Fibroblast of the aortic adventitia (primary cell): ENCODE measurements around the gene SLC22A25. TPM values are rescaled to one million over a fixed set of nuclear protein-coding genes. Genes with fewer than 3 reads are reported as not detected.
A peak's percentile ranks its signal among the peaks of the same experiment; 100 is the strongest.

Source experiments
- DNase-seq: peaks from one replicate; pipeline ENCODE4 v3.0.0-alpha.2; 2010; ENCODE audit warnings: low read depth
- H3K4me3 ChIP-seq: 2 replicates; pipeline ENCODE4 v1.5.1; 2011; ENCODE audit warnings: low read depth, mild to moderate bottlenecking, control low read depth, low read length, moderate library complexity
- total RNA-seq: library from RNA; depleted of rRNA; stranded (reverse); fragments of >200 nt; gene quantifications from 2 replicates; pipeline ENCODE4 v1.2.3, GENCODE V29; 2012; ENCODE audit warnings: low replicate concordance
- TF ChIP-seq, protein P1 (sequence below): IDR thresholded peaks from 2 replicates; pipeline ENCODE4 v1.5.1; 2011; ENCODE audit warnings: mild to moderate bottlenecking, low read length, control low read depth, inconsistent platforms; ENCODE audit not compliant: insufficient read depth

SLC22A25 gene
- total RNA-seq, 1 donor: not detected

DNA sequence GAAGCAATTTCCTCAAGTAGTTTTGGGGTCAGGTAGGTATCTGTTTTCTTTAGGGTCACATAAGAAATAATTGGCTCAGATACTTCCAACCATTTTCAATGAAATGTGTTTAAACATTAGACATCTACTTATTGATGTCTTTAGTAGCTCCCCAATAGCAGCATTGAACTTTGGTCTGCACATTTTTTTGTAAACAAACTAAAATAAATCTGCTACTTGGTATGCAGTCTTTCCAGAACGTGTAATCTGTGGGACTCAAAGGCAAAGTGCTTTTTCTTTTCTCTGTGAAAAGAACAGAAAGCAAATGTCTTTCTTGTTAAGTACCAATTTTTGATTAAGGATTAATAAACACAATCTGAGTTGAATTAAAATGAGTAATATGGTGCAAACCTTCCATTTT lies 13.6 kb downstream of the SLC22A25 start:
- H3K4me3 ChIP-seq: no peak overlapping the region
- no peak for DNase-seq
- TF ChIP-seq, protein P1, sequence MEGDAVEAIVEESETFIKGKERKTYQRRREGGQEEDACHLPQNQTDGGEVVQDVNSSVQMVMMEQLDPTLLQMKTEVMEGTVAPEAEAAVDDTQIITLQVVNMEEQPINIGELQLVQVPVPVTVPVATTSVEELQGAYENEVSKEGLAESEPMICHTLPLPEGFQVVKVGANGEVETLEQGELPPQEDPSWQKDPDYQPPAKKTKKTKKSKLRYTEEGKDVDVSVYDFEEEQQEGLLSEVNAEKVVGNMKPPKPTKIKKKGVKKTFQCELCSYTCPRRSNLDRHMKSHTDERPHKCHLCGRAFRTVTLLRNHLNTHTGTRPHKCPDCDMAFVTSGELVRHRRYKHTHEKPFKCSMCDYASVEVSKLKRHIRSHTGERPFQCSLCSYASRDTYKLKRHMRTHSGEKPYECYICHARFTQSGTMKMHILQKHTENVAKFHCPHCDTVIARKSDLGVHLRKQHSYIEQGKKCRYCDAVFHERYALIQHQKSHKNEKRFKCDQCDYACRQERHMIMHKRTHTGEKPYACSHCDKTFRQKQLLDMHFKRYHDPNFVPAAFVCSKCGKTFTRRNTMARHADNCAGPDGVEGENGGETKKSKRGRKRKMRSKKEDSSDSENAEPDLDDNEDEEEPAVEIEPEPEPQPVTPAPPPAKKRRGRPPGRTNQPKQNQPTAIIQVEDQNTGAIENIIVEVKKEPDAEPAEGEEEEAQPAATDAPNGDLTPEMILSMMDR: no peak

GRCh38 chr11:63227521-63228107 lies 15.8 kb downstream of the SLC22A25 start:
- DNase-seq: no peak
- H3K4me3 ChIP-seq: no peak overlapping the region
- TF ChIP-seq, protein P1: no peak

- no peak overlapping the region for H3K4me3 ChIP-seq
Measured at GRCh38 chr11:63226488-63227114, 16.8 kb downstream of the SLC22A25 start.

DNA sequence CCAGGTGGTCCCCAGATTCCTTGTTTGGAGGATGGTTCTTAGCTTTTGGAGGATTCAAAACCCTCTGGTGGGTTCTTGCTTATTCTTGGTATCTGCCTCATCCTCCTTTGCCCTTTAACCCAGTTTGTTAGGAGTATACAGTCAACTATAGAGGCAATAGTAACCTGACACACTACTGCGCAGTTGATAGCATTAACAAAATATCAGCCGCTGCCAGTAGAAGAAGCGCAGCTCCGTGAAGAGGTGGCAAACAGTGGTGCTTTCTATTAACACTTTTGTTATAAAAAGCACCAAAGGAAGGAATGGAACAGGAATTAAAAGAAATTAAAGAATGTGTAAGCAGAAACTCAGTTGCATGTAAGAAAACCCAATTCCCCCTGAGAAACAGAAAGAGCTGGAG lies 29.3 kb downstream of the SLC22A25 start:
- H3K4me3 ChIP-seq: no peak overlapping the region
- no peak for DNase-seq
- TF ChIP-seq, protein P1: no peak

More at GRCh38 chr11:63226488-63227114, 16.8 kb downstream of the SLC22A25 start:
- TF ChIP-seq, protein P1: no peak
- DNase-seq: no peak

- DNase-seq: peak; percentile 30
- TF ChIP-seq, protein P1: peak; percentile 55
- no peak overlapping the region for H3K4me3 ChIP-seq
Measured at GRCh38 chr11:63212742-63213141, 30.7 kb downstream of the SLC22A25 start.

DNA sequence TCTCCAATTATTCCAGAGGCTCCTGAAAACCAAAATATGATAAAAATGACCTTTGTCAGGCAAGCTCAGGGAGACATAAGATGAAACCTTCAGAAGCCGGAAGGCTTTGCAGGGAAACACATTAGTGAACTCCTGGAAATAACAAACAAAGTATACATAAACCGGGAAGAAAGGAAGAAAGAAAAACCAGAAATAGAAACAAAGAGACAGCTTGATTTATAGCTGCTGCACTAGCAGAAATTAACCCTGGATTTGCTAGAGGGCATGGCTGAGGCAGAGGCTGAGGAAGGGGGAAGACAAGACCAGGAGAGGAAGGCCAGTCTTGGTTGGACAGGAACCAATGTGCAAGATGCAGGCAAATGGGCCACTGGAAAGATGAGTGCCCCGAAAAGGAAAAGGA lies 33.3 kb downstream of the SLC22A25 start:
- H3K4me3 ChIP-seq: no peak overlapping the region
- DNase-seq: no peak
- TF ChIP-seq, protein P1: no peak

Other genes with a start within 250 kb of the SLC22A25 start
- not detected in 2 replicates for gene SLC22A8, start 227.8 kb downstream of the SLC22A25 start, total RNA-seq
- gene SLC22A24, start 99.4 kb downstream of the SLC22A25 start, total RNA-seq: not detected in 2 replicates
- not detected in 2 replicates for gene SLC22A9, start 126.2 kb upstream of the SLC22A25 start, total RNA-seq
- 0.18 and 5.3 TPM in 2 replicates for gene PLAAT5, start 247.6 kb upstream of the SLC22A25 start, total RNA-seq